GM23248 (cell line): ENCODE results near the gene ARRB1.

Experiments
- EZH2 ChIP-seq: fragments of 200-600 bp; sonication (generic); IDR thresholded peaks from 2 replicates; pipeline ENCODE4 v1.6.1; 2018; ENCODE audit warnings: antibody characterized with exemption, mild to moderate bottlenecking; ENCODE audit not compliant: insufficient read depth, poor library complexity, severe bottlenecking
- EZH2phosphoT487 ChIP-seq: fragments of 200-600 bp; sonication (generic); IDR thresholded peaks from 2 replicates; pipeline ENCODE4 v1.6.1; 2018; ENCODE audit warnings: antibody characterized with exemption, moderate library complexity, mild to moderate bottlenecking, low read depth; ENCODE audit not compliant: insufficient read depth

- TF ChIP-seq EZH2phosphoT487: no peak
- TF ChIP-seq EZH2: no peak
These were observed 30.8 kb downstream of the ARRB1 start for GRCh38 chr11:75320643-75321042.
